Endothelial cell of umbilical vein (primary cell): ENCODE measurements around the gene IQGAP1. TPM values are rescaled to one million over a fixed set of nuclear protein-coding genes. Genes with fewer than 3 reads are reported as not detected.
"Not testable (repeated sequence)": the region's sequence is repeated elsewhere in the genome, so short reads cannot be mapped to it uniquely, and the experiment has no call there.

ENCODE experiments used
- BruUV-seq: library from RNA; stranded (reverse); fragments of 400-500 nt; replicated peaks from 2 replicates; lab custom pipeline; 2021; lab: Mats Ljungman, UMichigan
- CTCF ChIA-PET: fragments of 300-600, 350-600 bp; sonication (Branson Sonifier 250); formaldehyde crosslinking; loops from one replicate; lab custom pipeline; 2021; ENCODE audit warnings: antibody characterized with exemption, inconsistent platforms; lab: Charles Lee
- POLR2A ChIA-PET: fragments of 300-600, 350-600 bp; sonication (Branson Sonifier 250); formaldehyde crosslinking; loops from one replicate; lab custom pipeline; 2021; ENCODE audit warnings: antibody characterized with exemption, inconsistent platforms; lab: Charles Lee
- DNase-seq: peaks from one replicate; pipeline ENCODE4 v3.0.0-alpha.2; 2011; ENCODE audit warnings: low read depth, low spot score
- FAIRE-seq: peaks from 2 replicates; lab custom pipeline; 2011; peaks lifted over from hg19 to GRCh38; lab: Jason Lieb, UNC
- H2AFZ ChIP-seq: 2 replicates; pipeline ENCODE4 v1.6.0; 2012; ENCODE audit warnings: low read depth, low read length, control low read depth, inconsistent platforms
- H3K27ac ChIP-seq: 2 replicates; pipeline ENCODE4 v1.5.1; 2011; ENCODE audit warnings: low read depth, mild to moderate bottlenecking, control low read depth, low read length, moderate library complexity; ENCODE audit not compliant: insufficient read depth
- H3K27me3 ChIP-seq, 2 experiments: 2 replicates each; pipeline versions ENCODE4 v1.6.0 to v1.6.1; 2011; ENCODE audit warnings: low read length in 2 of 2, mixed read lengths in 1 of 2; ENCODE audit not compliant: control insufficient read depth in 2 of 2, insufficient read depth in 2 of 2
- H3K36me3 ChIP-seq, 2 experiments: 2 replicates in 1 of 2; 3 replicates in 1 of 2; pipeline ENCODE4 v1.5.1; 2011; ENCODE audit warnings: low read length in 2 of 2, mild to moderate bottlenecking in 1 of 2, moderate library complexity in 1 of 2; ENCODE audit not compliant: control insufficient read depth in 2 of 2, insufficient read depth in 2 of 2; ENCODE audit errors: extremely low read depth in 1 of 2
- H3K4me1 ChIP-seq: 3 replicates; pipeline ENCODE4 v1.5.1; 2011; ENCODE audit warnings: mild to moderate bottlenecking, low read length; ENCODE audit not compliant: control insufficient read depth, insufficient read depth; ENCODE audit errors: extremely low read depth
- H3K4me2 ChIP-seq: 2 replicates; pipeline ENCODE4 v1.6.1; 2011; ENCODE audit warnings: low read length, control low read depth, mixed read lengths; ENCODE audit not compliant: insufficient read depth
- H3K4me3 ChIP-seq, 3 experiments: fragments of 200-600 bp in 1 of 3; sonication (generic), shearing (Covaris generic) in 1 of 3; replicated peaks in 1 of 3; 2 replicates each; pipeline ENCODE4 v1.5.1; 2011 to 2016; ENCODE audit warnings: control low read depth in 3 of 3, low read length in 3 of 3, mild to moderate bottlenecking in 2 of 3, inconsistent platforms in 1 of 3, low read depth in 1 of 3, moderate library complexity in 1 of 3; ENCODE audit not compliant: insufficient read depth in 1 of 3
- H3K79me2 ChIP-seq: 2 replicates; pipeline ENCODE4 v1.6.0; 2012; ENCODE audit warnings: low read length, inconsistent platforms; ENCODE audit not compliant: control insufficient read depth, insufficient read depth
- H3K9ac ChIP-seq: replicated peaks from 2 replicates; pipeline ENCODE3; 2011; ENCODE audit warnings: low read length, control low read depth; ENCODE audit not compliant: insufficient read depth; ENCODE audit errors: extremely low read depth
- H3K9me1 ChIP-seq: replicated peaks from 3 replicates; pipeline ENCODE4 v1.6.0; 2011; ENCODE audit warnings: mild to moderate bottlenecking, low read length; ENCODE audit not compliant: control insufficient read depth, insufficient read depth; ENCODE audit errors: extremely low read depth
- H3K9me3 ChIP-seq: replicated peaks from 2 replicates; pipeline ENCODE4 v1.5.1; 2012; ENCODE audit warnings: low read length, inconsistent platforms; ENCODE audit not compliant: control insufficient read depth, insufficient read depth
- H4K20me1 ChIP-seq: replicated peaks from 2 replicates; pipeline ENCODE3; 2011; ENCODE audit warnings: mild to moderate bottlenecking, low read length; ENCODE audit not compliant: control insufficient read depth, insufficient read depth; ENCODE audit errors: extremely low read depth
- EZH2 ChIP-seq: IDR thresholded peaks from 2 replicates; pipeline ENCODE4 v1.6.1; 2012; ENCODE audit warnings: borderline replicate concordance, low read depth, mild to moderate bottlenecking, moderate library complexity, low read length, inconsistent platforms; ENCODE audit not compliant: severe bottlenecking
- FOS ChIP-seq: IDR thresholded peaks from 2 replicates; pipeline ENCODE4 v1.6.1; 2011; ENCODE audit warnings: mild to moderate bottlenecking, low read length, moderate library complexity, borderline replicate concordance; ENCODE audit not compliant: insufficient read depth
- GATA2 ChIP-seq: IDR thresholded peaks from 2 replicates; pipeline ENCODE4 v1.7.0; 2011; ENCODE audit warnings: low read depth, mild to moderate bottlenecking, moderate library complexity, mixed read lengths, low read length; ENCODE audit not compliant: insufficient read length, insufficient read depth
- JUN ChIP-seq: IDR thresholded peaks from 2 replicates; pipeline ENCODE4 v1.6.1; 2011; ENCODE audit warnings: borderline replicate concordance, low read depth; ENCODE audit not compliant: insufficient read length, insufficient read depth
- MYC ChIP-seq: IDR thresholded peaks from one replicate; pipeline ENCODE4 v1.6.1; 2011; ENCODE audit warnings: mild to moderate bottlenecking, low read depth, low read length
- POLR2A ChIP-seq: IDR thresholded peaks from 2 replicates; pipeline ENCODE4 v1.6.1; 2012; ENCODE audit warnings: low read depth, mild to moderate bottlenecking, control low read depth, low read length
- POLR2AphosphoS5 ChIP-seq: IDR thresholded peaks from 2 replicates; pipeline ENCODE4 v1.6.1; 2012; ENCODE audit warnings: low read depth, mild to moderate bottlenecking, control low read depth, low read length, moderate library complexity; ENCODE audit not compliant: insufficient read depth
- dilution Hi-C: fragments of 300-500 bp; cut with MboI; formaldehyde crosslinking; loops from one replicate; pipeline ENCODE4 v1.15.0; 2019; ENCODE audit warnings: low sequenced_read_pairs; ENCODE audit not compliant: extremely low pct_ligation_motif_present
- intact Hi-C: fragments of 100-400 bp; cut with micrococcal nuclease; formaldehyde crosslinking; loops from one replicate; pipeline ENCODE4 v1.10.0; 2022
- polyA plus RNA-seq, 4 experiments: library from polyadenylated mRNA; depleted of rRNA in 3 of 4; stranded (reverse) in 3 of 4; unstranded in 1 of 4; fragments of >200 nt; gene quantifications; 2 replicates each; pipeline versions ENCODE4 v1.2.1 to v1.2.3, GENCODE V29; 2011 to 2012; ENCODE audit warnings: missing spikeins in 1 of 4
- total RNA-seq: library from RNA; stranded (reverse); gene quantifications from 2 replicates; pipeline ENCODE4 v1.2.3, GENCODE V29; 2021
- TF ChIP-seq, protein P1 (sequence below), 2 donors: IDR thresholded peaks; 1 replicate in 1 of 2; 2 replicates in 1 of 2; pipeline ENCODE4 v1.5.1; 2011; ENCODE audit warnings: low read length in 2 of 2, mild to moderate bottlenecking in 2 of 2, moderate library complexity in 2 of 2, control low read depth in 1 of 2, inconsistent platforms in 1 of 2, low read depth in 1 of 2; ENCODE audit not compliant: insufficient read depth in 1 of 2; ENCODE audit errors: extremely low read depth in 1 of 2
- TF ChIP-seq, protein P2 (sequence below): IDR thresholded peaks from 2 replicates; pipeline ENCODE4 v1.6.1; 2011; ENCODE audit not compliant: insufficient read depth, insufficient read length

IQGAP1 gene
- total and polyA plus RNA-seq, 2 donors (not counting 3 experiments of a cell fraction or from before 2014, with no cell fraction given) = 82.2 to 258 TPM

DNA sequence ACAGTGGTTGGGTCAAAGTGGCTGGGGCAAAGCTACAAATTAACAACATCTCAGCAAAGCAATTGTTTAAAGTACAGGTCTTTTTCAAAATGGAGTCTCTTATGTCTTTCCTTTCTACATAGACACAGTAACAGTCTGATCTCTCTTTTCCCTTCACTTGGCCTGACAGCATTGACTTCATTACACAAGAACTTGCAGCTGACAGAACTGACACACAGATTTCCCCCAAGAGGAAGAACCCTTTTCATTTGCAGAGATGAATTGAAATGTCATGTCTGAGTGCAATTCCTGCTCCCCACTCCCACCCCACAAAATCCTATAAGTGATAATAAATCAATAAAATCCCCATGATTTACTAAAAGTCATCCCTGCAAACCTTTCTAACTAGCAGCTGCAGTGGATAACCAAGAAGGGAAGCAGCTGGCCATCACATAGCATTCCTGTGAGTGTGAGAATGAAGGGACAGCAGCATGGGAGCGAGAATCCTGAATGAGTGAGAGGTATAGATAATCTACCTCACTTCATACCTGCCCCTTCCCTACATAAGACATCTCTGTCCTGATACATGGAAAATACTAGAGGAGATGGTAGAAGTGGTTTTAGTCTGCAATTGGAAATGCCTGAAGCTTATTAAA lies 40.5 kb upstream of the IQGAP1 start:
- H4K20me1 ChIP-seq, H3K9ac ChIP-seq, H3K79me2 ChIP-seq, H3K36me3 ChIP-seq, intact Hi-C loops, BruUV-seq, H3K9me3 ChIP-seq, dilution Hi-C loops, H2AFZ ChIP-seq, H3K4me3 ChIP-seq, H3K27ac ChIP-seq, H3K27me3 ChIP-seq, FAIRE-seq, H3K9me1 ChIP-seq, H3K4me2 ChIP-seq, POLR2A ChIA-PET, DNase-seq: not testable (repeated sequence)
- CTCF ChIA-PET = interaction anchor here (1.1 kb wide), 2 partner anchors 9 to 135 kb away, joined by 3 read pairs; no protein-coding TSS in a partner anchor
- H3K4me1 ChIP-seq = peaks cover 19% of the 10 kb centered on the region

DNA sequence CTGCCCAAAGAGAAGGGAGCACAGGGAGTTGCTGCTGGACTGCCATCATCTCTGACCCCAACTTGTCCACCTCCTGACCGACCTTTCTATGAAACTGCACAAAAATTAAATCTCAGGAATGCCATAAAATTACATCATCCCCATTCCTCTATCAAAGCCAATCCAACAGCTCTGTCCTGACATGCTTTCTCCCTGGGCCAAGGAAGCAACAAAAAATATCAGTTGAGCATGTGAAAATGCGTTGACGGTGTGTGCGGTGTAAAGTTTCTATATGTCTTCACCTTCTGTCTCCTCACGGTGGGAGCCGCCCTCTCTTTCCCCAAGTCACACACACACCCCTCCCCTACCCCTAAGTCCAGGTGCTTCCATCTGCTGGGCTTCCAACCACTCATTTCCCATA lies 39.6 kb upstream of the IQGAP1 start:
- no peak for FAIRE-seq
- intact Hi-C loops = no loop called here
- ChIA-PET CTCF (interaction anchor here (1.1 kb wide), 1 partner anchor 134 kb away, joined by 3 read pairs; no protein-coding TSS in a partner anchor), POLR2A (no interaction called here)
- TF ChIP-seq POLR2AphosphoS5 (no peak), FOS (no peak), MYC (no peak), POLR2A (no peak), GATA2 (no peak), EZH2 (no peak), JUN (no peak)
- TF ChIP-seq, protein P1, sequence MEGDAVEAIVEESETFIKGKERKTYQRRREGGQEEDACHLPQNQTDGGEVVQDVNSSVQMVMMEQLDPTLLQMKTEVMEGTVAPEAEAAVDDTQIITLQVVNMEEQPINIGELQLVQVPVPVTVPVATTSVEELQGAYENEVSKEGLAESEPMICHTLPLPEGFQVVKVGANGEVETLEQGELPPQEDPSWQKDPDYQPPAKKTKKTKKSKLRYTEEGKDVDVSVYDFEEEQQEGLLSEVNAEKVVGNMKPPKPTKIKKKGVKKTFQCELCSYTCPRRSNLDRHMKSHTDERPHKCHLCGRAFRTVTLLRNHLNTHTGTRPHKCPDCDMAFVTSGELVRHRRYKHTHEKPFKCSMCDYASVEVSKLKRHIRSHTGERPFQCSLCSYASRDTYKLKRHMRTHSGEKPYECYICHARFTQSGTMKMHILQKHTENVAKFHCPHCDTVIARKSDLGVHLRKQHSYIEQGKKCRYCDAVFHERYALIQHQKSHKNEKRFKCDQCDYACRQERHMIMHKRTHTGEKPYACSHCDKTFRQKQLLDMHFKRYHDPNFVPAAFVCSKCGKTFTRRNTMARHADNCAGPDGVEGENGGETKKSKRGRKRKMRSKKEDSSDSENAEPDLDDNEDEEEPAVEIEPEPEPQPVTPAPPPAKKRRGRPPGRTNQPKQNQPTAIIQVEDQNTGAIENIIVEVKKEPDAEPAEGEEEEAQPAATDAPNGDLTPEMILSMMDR (IDR thresholded peaks at IDR 0.05; ENCODE audit: extremely low read depth in 1 of 2, insufficient read depth in 1 of 2, low read depth in 1 of 2, low read length in 2 of 2) = no peak
- TF ChIP-seq, protein P2, sequence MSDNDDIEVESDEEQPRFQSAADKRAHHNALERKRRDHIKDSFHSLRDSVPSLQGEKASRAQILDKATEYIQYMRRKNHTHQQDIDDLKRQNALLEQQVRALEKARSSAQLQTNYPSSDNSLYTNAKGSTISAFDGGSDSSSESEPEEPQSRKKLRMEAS = no peak
- H3K4me2 ChIP-seq = no peak overlapping the region
- no peak overlapping the region for H3K4me3 ChIP-seq
- H3K4me1 ChIP-seq = peaks cover 10% of the 10 kb centered on the region
- no peaks in the 10 kb centered on the region for H3K9me3 ChIP-seq
- no TSS peak for BruUV-seq
- H3K27me3 ChIP-seq = no peaks in the 10 kb centered on the region
- H4K20me1 ChIP-seq = no peaks in the 10 kb centered on the region
- no peak for DNase-seq
- no peak overlapping the region for H3K9ac ChIP-seq
- H3K9me1 ChIP-seq = no peaks in the 10 kb centered on the region
- H3K79me2 ChIP-seq = no peaks in the 10 kb centered on the region
- H3K27ac ChIP-seq = no peak overlapping the region
- dilution Hi-C loops = no loop called here
- H3K36me3 ChIP-seq = no peaks in the 10 kb centered on the region
- no peak overlapping the region for H2AFZ ChIP-seq
